K562 (cell line): ENCODE results near the gene CIB2. TPM values are rescaled to one million over a fixed set of nuclear protein-coding genes. Genes with fewer than 3 reads are reported as not detected.
A peak's percentile ranks its signal among the peaks of the same experiment; 100 is the strongest.

Source experiments
- ATAC-seq: fragments of 200-7000 bp; cut with Tn5 transposase; 3 replicates; pipeline ENCODE4 v1.9.1; 2020; ENCODE audit warnings: moderate library complexity
- BruUV-seq: library from RNA; stranded (reverse); fragments of 400-500 nt; replicated peaks from 2 replicates; lab custom pipeline; 2021; lab: Mats Ljungman, UMichigan
- CTCF ChIA-PET: fragments of 300-600 bp; formaldehyde crosslinking; extraction: SDS; loops from one replicate; lab custom pipeline; 2021; ENCODE audit warnings: low intra/inter-chr PET ratio; lab: Yijun Ruan, JAX
- POLR2A ChIA-PET: fragments of 300-600, 350-650 bp; sonication (Branson Sonifier 250); formaldehyde crosslinking; extraction: SDS; loops from one replicate; lab custom pipeline; 2021; ENCODE audit warnings: antibody characterized with exemption, inconsistent platforms; lab: Yijun Ruan, JAX
- DNase-seq, 4 experiments: peaks; one replicate each; pipeline versions ENCODE4 v3.0.0 to v3.0.0-alpha.2; 2011 to 2018; ENCODE audit warnings: low spot score in 3 of 4, mixed read lengths in 3 of 4; ENCODE audit errors: extremely low read depth in 1 of 4
- FAIRE-seq: peaks from 2 replicates; lab custom pipeline; 2011; peaks lifted over from hg19 to GRCh38; lab: Jason Lieb, UNC
- H2AFZ ChIP-seq: 2 replicates; pipeline ENCODE4 v1.6.0; 2011; ENCODE audit warnings: low read depth, low read length, control low read depth, inconsistent platforms
- H3K27ac ChIP-seq: fragments of 200-600 bp; 3 replicates; pipeline ENCODE4 v1.8.0; 2011; ENCODE audit warnings: low read depth, mild to moderate bottlenecking, control low read depth, inconsistent platforms, low read length, moderate library complexity, mixed read lengths; ENCODE audit errors: extremely low read depth
- H3K27me3 ChIP-seq, 2 experiments: fragments of 300-600 bp in 1 of 2; 2 replicates in 1 of 2; 3 replicates in 1 of 2; pipeline versions ENCODE4 v1.6.0 to v1.8.0; 2011; ENCODE audit warnings: inconsistent platforms in 2 of 2, low read length in 2 of 2, mild to moderate bottlenecking in 1 of 2, mixed read lengths in 1 of 2, moderate library complexity in 1 of 2; ENCODE audit not compliant: control insufficient read depth in 2 of 2, insufficient read depth in 2 of 2
- H3K36me3 ChIP-seq: fragments of 300-600 bp; 3 replicates; pipeline ENCODE4 v1.8.0; 2011; ENCODE audit warnings: mild to moderate bottlenecking, low read length, inconsistent platforms; ENCODE audit not compliant: control insufficient read depth, insufficient read depth
- H3K4me1 ChIP-seq, 2 experiments: fragments of 200-600 bp in 1 of 2; replicated peaks in 1 of 2; 2 replicates in 1 of 2; 3 replicates in 1 of 2; pipeline versions ENCODE4 v1.5.1 to v1.8.0; 2011; ENCODE audit warnings: inconsistent platforms in 2 of 2, low read length in 2 of 2, mild to moderate bottlenecking in 1 of 2, mixed read lengths in 1 of 2, moderate library complexity in 1 of 2; ENCODE audit not compliant: control insufficient read depth in 2 of 2, insufficient read depth in 2 of 2
- H3K4me2 ChIP-seq: 2 replicates; pipeline ENCODE4 v1.6.1; 2011; ENCODE audit warnings: low read length, control low read depth, inconsistent platforms, mixed read lengths; ENCODE audit not compliant: insufficient read depth
- H3K4me3 ChIP-seq: fragments of 200-600 bp; sonication (generic), shearing (Covaris generic); 2 replicates; pipeline ENCODE4 v1.5.1; 2016; ENCODE audit warnings: control low read depth, inconsistent platforms
- H3K79me2 ChIP-seq: fragments of 200-600 bp; 3 replicates; pipeline ENCODE4 v1.8.0; 2011; ENCODE audit warnings: low read length, inconsistent platforms; ENCODE audit not compliant: control insufficient read depth, insufficient read depth
- H3K9ac ChIP-seq, 2 experiments: 2 replicates each; pipeline versions ENCODE4 v1.6.0 to v1.6.1; 2011; ENCODE audit warnings: low read depth in 2 of 2, low read length in 2 of 2, control low read depth in 1 of 2, inconsistent platforms in 1 of 2, mild to moderate bottlenecking in 1 of 2, mixed read lengths in 1 of 2; ENCODE audit not compliant: insufficient read depth in 1 of 2
- H3K9me1 ChIP-seq: one replicate; pipeline ENCODE4 v1.6.0; 2011; ENCODE audit warnings: inconsistent platforms, mild to moderate bottlenecking, low read length, moderate library complexity; ENCODE audit not compliant: control insufficient read depth, insufficient read depth
- H3K9me3 ChIP-seq: replicated peaks from 2 replicates; pipeline ENCODE4 v1.5.1; 2011; ENCODE audit warnings: low read depth, low read length, inconsistent platforms; ENCODE audit not compliant: control insufficient read depth, insufficient read depth
- H4K20me1 ChIP-seq: replicated peaks from 2 replicates; pipeline ENCODE4 v1.6.1; 2011; ENCODE audit warnings: low read length, inconsistent platforms, mixed read lengths; ENCODE audit not compliant: control insufficient read depth, insufficient read depth
- AFF1 ChIP-seq, 2 experiments: fragments of 450-650 bp; IDR thresholded peaks; 2 replicates each; pipeline ENCODE4 v1.6.1; 2018; ENCODE audit warnings: mild to moderate bottlenecking in 2 of 2, low read depth in 1 of 2; ENCODE audit not compliant: partially characterized antibody in 2 of 2
- ATF2 ChIP-seq: sonication (generic); formaldehyde crosslinking; IDR thresholded peaks from 2 replicates; pipeline ENCODE4 v1.8.1; 2022; ENCODE audit warnings: missing genetic modification reagents
- CBX3 ChIP-seq, 2 experiments: IDR thresholded peaks; 1 replicate in 1 of 2; 2 replicates in 1 of 2; pipeline ENCODE4 v1.6.1; 2012; ENCODE audit warnings: inconsistent platforms in 2 of 2, low read length in 2 of 2, borderline replicate concordance in 1 of 2, control low read depth in 1 of 2
- COPS2 ChIP-seq: fragments of 450-650 bp; conservative IDR thresholded peaks from 2 replicates; pipeline ENCODE4 v1.6.1; 2016; ENCODE audit warnings: mild to moderate bottlenecking, moderate library complexity
- CREB3L1 ChIP-seq: fragments of 450-650 bp; IDR thresholded peaks from 2 replicates; pipeline ENCODE4 v1.6.1; 2014; ENCODE audit warnings: low read depth, mild to moderate bottlenecking, moderate library complexity, borderline replicate concordance
- LARP7 ChIP-seq: fragments of 450-650 bp; IDR thresholded peaks from 2 replicates; pipeline ENCODE4 v1.6.1; 2016
- MECOM ChIP-seq: fragments of 250-450 bp; sonication (Bioruptor Pico); IDR thresholded peaks from 2 replicates; pipeline ENCODE4 v1.8.0; 2022; ENCODE audit warnings: inconsistent platforms
- MYNN ChIP-seq, 2 experiments: sonication (generic); formaldehyde crosslinking in 1 of 2; IDR thresholded peaks; 2 replicates each; pipeline versions ENCODE4 v1.5.0 to v1.6.1; 2016 to 2020; ENCODE audit warnings: antibody characterized with exemption in 1 of 2, missing genetic modification reagents in 1 of 2
- NFXL1 ChIP-seq: fragments of 450-650 bp; formaldehyde crosslinking; IDR thresholded peaks from 2 replicates; pipeline ENCODE4 v1.4.0; 2021; ENCODE audit warnings: mild to moderate bottlenecking
- SETDB1 ChIP-seq: IDR thresholded peaks from one replicate; pipeline ENCODE4 v1.6.1; 2012; ENCODE audit warnings: low read length, control low read depth, inconsistent platforms
- SIRT6 ChIP-seq: IDR thresholded peaks from one replicate; pipeline ENCODE4 v1.6.1; 2012; ENCODE audit warnings: low read depth, mild to moderate bottlenecking, control low read depth, inconsistent platforms, low read length, moderate library complexity
- TAF9B ChIP-seq: fragments of 450-650 bp; IDR thresholded peaks from 2 replicates; pipeline ENCODE4 v1.6.1; 2018; ENCODE audit warnings: mild to moderate bottlenecking; ENCODE audit not compliant: partially characterized antibody
- ZNF124 ChIP-seq: sonication (generic); formaldehyde crosslinking; IDR thresholded peaks from 2 replicates; pipeline ENCODE4 v1.8.1; 2022; ENCODE audit warnings: missing genetic modification reagents
- WGBS: fragments of 100-300 bp; shearing (Covaris generic); methylation state at CpG from one replicate; pipeline ENCODE4 v1.1.6; 2016; ENCODE audit warnings: low coverage, mixed read lengths; ENCODE audit not compliant: insufficient coverage; ENCODE audit errors: missing lambda C conversion rate; 5-methylcytosine and 5-hydroxymethylcytosine counted together
- in situ Hi-C: fragments of 300-500 bp; cut with MboI; formaldehyde crosslinking; loops from 4 replicates; pipeline ENCODE4 v1.15.0; 2018; ENCODE audit warnings: inconsistent platforms, mixed read lengths
- intact Hi-C: fragments of 100-400 bp; cut with micrococcal nuclease; formaldehyde crosslinking; loops from 2 replicates; pipeline ENCODE4 v1.14.2; 2022
- polyA plus RNA-seq, 8 experiments: library from polyadenylated mRNA; depleted of rRNA in 4 of 8; stranded (reverse) in 5 of 8; unstranded in 3 of 8; fragments of >200 nt; fragmentation: Nextera tagmentation in 2 of 8; fragmentation: Illumina TruSeq in 1 of 8; extraction: Ambion mirVana in 2 of 8; extraction: Trizol in 1 of 8; gene quantifications; 2 replicates each; pipeline versions ENCODE4 v1.2.1 to v1.2.3, GENCODE V29; 2011 to 2014; ENCODE audit warnings: inconsistent platforms in 1 of 8, missing spikeins in 1 of 8
- total RNA-seq, 7 experiments: library from RNA; depleted of rRNA in 6 of 7; stranded (reverse); fragments of >200 nt in 6 of 7; fragmentation: Illumina TruSeq in 2 of 7; extraction: Trizol in 2 of 7; gene quantifications; 2 replicates each; pipeline versions ENCODE4 v1.2.1 to v1.2.3, GENCODE V29; 2011 to 2021; ENCODE audit warnings: low replicate concordance in 1 of 7
- TF ChIP-seq, protein P1 (sequence below): fragments of 450-650 bp; formaldehyde crosslinking; IDR thresholded peaks from 2 replicates; pipeline ENCODE4 v1.4.0; 2020; ENCODE audit warnings: mild to moderate bottlenecking, moderate library complexity

Gene CIB2
- total and polyA plus RNA-seq, 9 of the 15 experiments (the other 6 are each of a cell fraction or from before 2014, with no cell fraction given): 1.5 to 37.4 (median 19.4) TPM

GRCh38 chr15:78110096-78110495, 21.1 kb downstream of the CIB2 start:
- ChIA-PET CTCF (no interaction called here), POLR2A (interaction anchor here (0.7 kb wide), 1 partner anchor 75 kb away, joined by 3 read pairs; no protein-coding TSS in a partner anchor)
- H3K79me2 ChIP-seq: no peaks in the 10 kb centered on the region
- no peak for TF ChIP-seq MECOM (CRISPR knock-in tag)
- TF ChIP-seq CBX3 (IDR thresholded peaks at IDR 0.05; ENCODE audit: borderline replicate concordance in 1 of 2, low read length in 2 of 2): no peak
- no peak for TF ChIP-seq SETDB1
- TF ChIP-seq, protein P1, sequence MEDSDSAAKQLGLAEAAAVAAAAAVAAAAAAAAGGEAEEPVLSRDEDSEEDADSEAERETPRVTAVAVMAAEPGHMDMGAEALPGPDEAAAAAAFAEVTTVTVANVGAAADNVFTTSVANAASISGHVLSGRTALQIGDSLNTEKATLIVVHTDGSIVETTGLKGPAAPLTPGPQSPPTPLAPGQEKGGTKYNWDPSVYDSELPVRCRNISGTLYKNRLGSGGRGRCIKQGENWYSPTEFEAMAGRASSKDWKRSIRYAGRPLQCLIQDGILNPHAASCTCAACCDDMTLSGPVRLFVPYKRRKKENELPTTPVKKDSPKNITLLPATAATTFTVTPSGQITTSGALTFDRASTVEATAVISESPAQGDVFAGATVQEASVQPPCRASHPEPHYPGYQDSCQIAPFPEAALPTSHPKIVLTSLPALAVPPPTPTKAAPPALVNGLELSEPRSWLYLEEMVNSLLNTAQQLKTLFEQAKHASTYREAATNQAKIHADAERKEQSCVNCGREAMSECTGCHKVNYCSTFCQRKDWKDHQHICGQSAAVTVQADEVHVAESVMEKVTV (CRISPR knock-in tag): no peak
- TF ChIP-seq SIRT6: no peak
- TF ChIP-seq NFXL1 (CRISPR knock-in tag): no peak
- TF ChIP-seq ATF2 (CRISPR knock-in tag): no peak
- TF ChIP-seq ZNF124 (CRISPR knock-in tag): no peak
- no peak for TF ChIP-seq MYNN (IDR thresholded peaks at IDR 0.05)
- TF ChIP-seq MYNN (CRISPR knock-in tag; IDR thresholded peaks at IDR 0.05): no peak
- TF ChIP-seq AFF1 (IDR thresholded peaks at IDR 0.05; ENCODE audit: low read depth in 1 of 2, partially characterized antibody in 2 of 2): no peak
- TF ChIP-seq COPS2: no peak
- no peak for TF ChIP-seq LARP7
- no peak for TF ChIP-seq TAF9B
- TF ChIP-seq CREB3L1: no peak
- in situ Hi-C loops (loop anchor here (5.0 kb wide), 3 partner anchors 87 to 148 kb away; no protein-coding TSS in a partner anchor), intact Hi-C loops (no loop called here)
- no peaks in the 10 kb centered on the region for H3K27me3 ChIP-seq
- H2AFZ ChIP-seq: no peak overlapping the region
- DNase-seq (no peak), ATAC-seq (no peak), FAIRE-seq (no peak)
- 70% methylated on average over 6 of the region's 6 CpGs for WGBS
- peaks cover 7% of the 10 kb centered on the region; the same call in 1 of the 2 replicates for H4K20me1 ChIP-seq
- H3K4me2 ChIP-seq: no peak overlapping the region
- no peaks in the 10 kb centered on the region for H3K9me3 ChIP-seq
- no peak overlapping the region for H3K27ac ChIP-seq
- 0 out of 4 replicates have a peak overlapping the region, but pooled peaks of 1 of the 2 experiments have one; percentile 36 for H3K9ac ChIP-seq
- no peak overlapping the region for H3K4me3 ChIP-seq
- peaks cover 0 to 7% of the 10 kb centered on the region in 2 experiments; a peak in 2 of 5 replicates for H3K4me1 ChIP-seq
- H3K36me3 ChIP-seq: no peaks in the 10 kb centered on the region
- H3K9me1 ChIP-seq: no peaks in the 10 kb centered on the region
- BruUV-seq: no TSS peak
